HCT116 (cell line): ENCODE results near the gene MCC.

Experiments
- ELF1 ChIP-seq: IDR thresholded peaks from 2 replicates; pipeline ENCODE4 v1.6.1; 2012; ENCODE audit warnings: low read depth, borderline replicate concordance
- POLR2A ChIP-seq: IDR thresholded peaks from 2 replicates; pipeline ENCODE4 v1.7.0; 2011; ENCODE audit warnings: borderline replicate concordance; ENCODE audit not compliant: insufficient read depth, insufficient read length; ENCODE audit errors: extremely low read depth
- TF ChIP-seq, protein P1 (sequence below), 3 experiments: fragments of 200-600 bp in 1 of 3; sonication (generic) in 1 of 3; IDR thresholded peaks in 2 of 3; conservative IDR thresholded peaks in 1 of 3; 2 replicates each; pipeline ENCODE4 v1.5.1; 2012 to 2017; ENCODE audit warnings: low read depth in 2 of 3, low read length in 2 of 3, antibody characterized with exemption in 1 of 3, borderline replicate concordance in 1 of 3, control low read depth in 1 of 3, mild to moderate bottlenecking in 1 of 3, mixed read lengths in 1 of 3, mixed run types in 1 of 3, moderate library complexity in 1 of 3; ENCODE audit not compliant: insufficient read depth in 1 of 3

GRCh38 chr5:113024076-113024697 lies 464.1 kb downstream of the MCC start:
- TF ChIP-seq POLR2A = no peak
- TF ChIP-seq, protein P1, sequence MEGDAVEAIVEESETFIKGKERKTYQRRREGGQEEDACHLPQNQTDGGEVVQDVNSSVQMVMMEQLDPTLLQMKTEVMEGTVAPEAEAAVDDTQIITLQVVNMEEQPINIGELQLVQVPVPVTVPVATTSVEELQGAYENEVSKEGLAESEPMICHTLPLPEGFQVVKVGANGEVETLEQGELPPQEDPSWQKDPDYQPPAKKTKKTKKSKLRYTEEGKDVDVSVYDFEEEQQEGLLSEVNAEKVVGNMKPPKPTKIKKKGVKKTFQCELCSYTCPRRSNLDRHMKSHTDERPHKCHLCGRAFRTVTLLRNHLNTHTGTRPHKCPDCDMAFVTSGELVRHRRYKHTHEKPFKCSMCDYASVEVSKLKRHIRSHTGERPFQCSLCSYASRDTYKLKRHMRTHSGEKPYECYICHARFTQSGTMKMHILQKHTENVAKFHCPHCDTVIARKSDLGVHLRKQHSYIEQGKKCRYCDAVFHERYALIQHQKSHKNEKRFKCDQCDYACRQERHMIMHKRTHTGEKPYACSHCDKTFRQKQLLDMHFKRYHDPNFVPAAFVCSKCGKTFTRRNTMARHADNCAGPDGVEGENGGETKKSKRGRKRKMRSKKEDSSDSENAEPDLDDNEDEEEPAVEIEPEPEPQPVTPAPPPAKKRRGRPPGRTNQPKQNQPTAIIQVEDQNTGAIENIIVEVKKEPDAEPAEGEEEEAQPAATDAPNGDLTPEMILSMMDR (IDR thresholded peaks at IDR 0.05 in 2 of 3, conservative IDR thresholded peaks at IDR 0.05 in 1 of 3; ENCODE audit: borderline replicate concordance in 1 of 3, insufficient read depth in 1 of 3, low read depth in 2 of 3, low read length in 2 of 3) = no peak
- TF ChIP-seq ELF1 = no peak
